Ishikawa (cell line): ENCODE measurements around the gene MAS1L.

ENCODE experiments used
- CEBPB ChIP-seq: IDR thresholded peaks from 2 replicates; pipeline ENCODE4 v1.6.1; 2012
- CREB1 ChIP-seq: IDR thresholded peaks from 2 replicates; pipeline ENCODE4 v1.6.1; 2012; ENCODE audit warnings: low read depth
- EGR1 ChIP-seq: IDR thresholded peaks from 2 replicates; pipeline ENCODE4 v1.6.1; 2012
- EP300 ChIP-seq: IDR thresholded peaks from 2 replicates; pipeline ENCODE4 v1.6.1; 2012; ENCODE audit warnings: borderline replicate concordance
- FOXM1 ChIP-seq: IDR thresholded peaks from 2 replicates; pipeline ENCODE4 v1.6.1; 2012; ENCODE audit warnings: low read depth, borderline replicate concordance
- MAX ChIP-seq: IDR thresholded peaks from 2 replicates; pipeline ENCODE4 v1.6.1; 2012
- NFIC ChIP-seq: IDR thresholded peaks from 2 replicates; pipeline ENCODE4 v1.6.1; 2012
- RAD21 ChIP-seq: IDR thresholded peaks from 2 replicates; pipeline ENCODE4 v1.6.1; 2012; ENCODE audit warnings: low read depth
- REST ChIP-seq: IDR thresholded peaks from 2 replicates; pipeline ENCODE4 v1.6.1; 2012; ENCODE audit warnings: low read depth, mild to moderate bottlenecking
- TAF1 ChIP-seq: IDR thresholded peaks from 2 replicates; pipeline ENCODE4 v1.6.1; 2012; ENCODE audit warnings: low read depth, mild to moderate bottlenecking
- TCF12 ChIP-seq: IDR thresholded peaks from 2 replicates; pipeline ENCODE4 v1.6.1; 2012; ENCODE audit warnings: low read depth
- TEAD4 ChIP-seq: IDR thresholded peaks from 2 replicates; pipeline ENCODE4 v1.6.1; 2012
- USF1 ChIP-seq: IDR thresholded peaks from 2 replicates; pipeline ENCODE4 v1.6.1; 2012
- YY1 ChIP-seq: IDR thresholded peaks from 2 replicates; pipeline ENCODE4 v1.6.1; 2012; ENCODE audit warnings: low read depth
- ZBTB7A ChIP-seq: IDR thresholded peaks from 2 replicates; pipeline ENCODE4 v1.6.1; 2012; ENCODE audit warnings: low read depth

The MAS1L gene

GRCh38 chr6:29517245-29517644 is 29.5 kb upstream of the MAS1L start:
- no peak for TF ChIP-seq EGR1
- no peak for TF ChIP-seq CREB1
- no peak for TF ChIP-seq USF1
- no peak for TF ChIP-seq MAX
- no peak for TF ChIP-seq RAD21
- TF ChIP-seq FOXM1, result no peak
- no peak for TF ChIP-seq TCF12
- no peak for TF ChIP-seq TAF1

GRCh38 chr6:29516108-29516507 is 28.4 kb upstream of the MAS1L start:
- TF ChIP-seq TAF1, result no peak
- TF ChIP-seq REST, result no peak
- TF ChIP-seq EGR1, result no peak
- no peak for TF ChIP-seq TEAD4
- TF ChIP-seq NFIC, result no peak
- TF ChIP-seq CEBPB, result no peak
- no peak for TF ChIP-seq EP300
- TF ChIP-seq TCF12, result no peak
- no peak for TF ChIP-seq FOXM1
- no peak for TF ChIP-seq YY1
- TF ChIP-seq ZBTB7A, result no peak
- TF ChIP-seq RAD21, result no peak
- no peak for TF ChIP-seq MAX
- no peak for TF ChIP-seq USF1
- no peak for TF ChIP-seq CREB1

- TF ChIP-seq TCF12, result no peak
Measured at GRCh38 chr6:29510746-29511300, 23.1 kb upstream of the MAS1L start.

- TF ChIP-seq CEBPB, result no peak
- no peak for TF ChIP-seq TCF12
- no peak for TF ChIP-seq NFIC
- TF ChIP-seq USF1, result no peak
- no peak for TF ChIP-seq RAD21
- TF ChIP-seq ZBTB7A, result no peak
- TF ChIP-seq YY1, result no peak
- TF ChIP-seq FOXM1, result no peak
- no peak for TF ChIP-seq EP300
- TF ChIP-seq CREB1, result no peak
- no peak for TF ChIP-seq EGR1
- TF ChIP-seq MAX, result no peak
Measured at GRCh38 chr6:29510202-29510601, 22.4 kb upstream of the MAS1L start.

GRCh38 chr6:29509711-29510110 is 22.0 kb upstream of the MAS1L start:
- TF ChIP-seq CREB1 (no peak), YY1 (no peak), EGR1 (no peak)

GRCh38 chr6:29509239-29509638 is 21.5 kb upstream of the MAS1L start:
- no peak for TF ChIP-seq EGR1
- no peak for TF ChIP-seq CREB1
- TF ChIP-seq TEAD4, result no peak

- TF ChIP-seq ZBTB7A (no peak), NFIC (no peak), EGR1 (no peak), RAD21 (no peak), TCF12 (no peak), CREB1 (no peak)
Measured at GRCh38 chr6:29507319-29507718, 19.6 kb upstream of the MAS1L start.

GRCh38 chr6:29506446-29507067 is 18.8 kb upstream of the MAS1L start:
- TF ChIP-seq RAD21, result no peak
- TF ChIP-seq EP300, result no peak
